COLO829 (cell line): Measurements from ENCODE around the gene PPP1R16B.

ENCODE experiments used
- DNase-seq: peaks from one replicate; pipeline ENCODE4 v3.0.0; 2012; ENCODE audit warnings: low spot score

The PPP1R16B gene

GRCh38 chr20:38896009-38896594 lies 90.6 kb downstream of the PPP1R16B start:
- no peak for DNase-seq

- peak; percentile 76 for DNase-seq
These were observed 91.8 kb downstream of the PPP1R16B start for GRCh38 chr20:38897267-38897666.

DNA sequence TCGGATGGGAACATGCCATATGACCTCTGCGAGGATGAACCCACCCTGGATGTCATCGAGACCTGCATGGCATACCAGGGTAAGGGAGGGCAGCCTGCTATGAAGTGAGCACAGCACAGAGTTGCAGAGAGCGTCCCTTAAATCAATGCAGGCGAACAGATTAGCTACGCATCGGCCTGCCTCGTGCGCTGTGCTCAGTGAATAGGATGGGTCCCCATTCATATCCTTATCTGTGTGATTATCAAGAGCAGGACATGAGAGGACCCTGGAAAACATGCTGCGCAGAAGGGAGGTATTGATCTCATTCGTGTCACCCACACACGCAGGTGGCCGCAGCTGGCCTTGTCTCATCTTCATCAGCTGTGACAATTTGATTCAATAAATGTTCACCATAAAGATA lies 95.1 kb downstream of the PPP1R16B start:
- no peak for DNase-seq

- no peak for DNase-seq
These were observed 97.1 kb downstream of the PPP1R16B start for GRCh38 chr20:38902601-38903000.

GRCh38 chr20:38903335-38903734 lies 97.8 kb downstream of the PPP1R16B start:
- no peak for DNase-seq

GRCh38 chr20:38905375-38905774 lies 99.9 kb downstream of the PPP1R16B start:
- DNase-seq = no peak

DNA sequence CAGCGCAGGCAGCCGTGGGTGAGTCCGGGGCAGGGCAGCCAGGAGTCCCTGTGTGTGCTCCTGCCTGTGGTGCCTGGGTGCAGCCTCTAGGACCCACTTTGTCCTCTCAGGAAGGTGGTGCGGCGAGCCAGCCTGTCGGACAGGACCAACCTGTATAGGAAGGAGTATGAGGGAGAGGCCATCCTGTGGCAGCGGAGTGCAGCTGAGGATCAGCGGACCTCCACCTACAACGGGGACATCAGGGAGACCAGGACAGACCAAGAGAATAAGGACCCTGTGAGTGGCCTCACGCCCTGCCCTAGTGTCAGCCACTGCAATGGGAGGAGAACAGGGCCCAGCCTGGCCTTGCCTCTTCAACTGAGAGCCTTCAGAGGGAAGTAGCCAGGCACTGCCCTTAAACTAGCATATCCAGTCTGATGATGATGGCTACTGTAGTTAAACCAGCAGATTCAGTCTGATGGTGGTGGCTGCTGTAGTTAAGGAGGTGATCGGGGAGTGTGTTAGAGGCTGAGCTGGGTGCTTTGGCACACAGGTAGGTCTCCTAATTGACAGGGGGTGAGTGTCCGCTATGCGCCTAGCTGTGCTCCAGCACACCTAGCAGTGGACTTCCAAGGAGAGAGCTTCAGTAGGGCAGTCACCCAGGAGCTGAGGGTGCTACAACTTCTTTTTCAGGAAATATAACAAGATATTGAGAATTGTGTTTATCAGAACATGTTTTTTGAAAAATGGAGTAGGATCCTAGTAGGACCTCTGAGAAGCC lies 102.6 kb downstream of the PPP1R16B start:
- no peak for DNase-seq

- DNase-seq = no peak
These were observed 109.9 kb downstream of the PPP1R16B start for GRCh38 chr20:38915355-38915754.

GRCh38 chr20:38917657-38918056 lies 112.2 kb downstream of the PPP1R16B start:
- DNase-seq = no peak

GRCh38 chr20:38918172-38918571 lies 112.7 kb downstream of the PPP1R16B start:
- no peak for DNase-seq

DNA sequence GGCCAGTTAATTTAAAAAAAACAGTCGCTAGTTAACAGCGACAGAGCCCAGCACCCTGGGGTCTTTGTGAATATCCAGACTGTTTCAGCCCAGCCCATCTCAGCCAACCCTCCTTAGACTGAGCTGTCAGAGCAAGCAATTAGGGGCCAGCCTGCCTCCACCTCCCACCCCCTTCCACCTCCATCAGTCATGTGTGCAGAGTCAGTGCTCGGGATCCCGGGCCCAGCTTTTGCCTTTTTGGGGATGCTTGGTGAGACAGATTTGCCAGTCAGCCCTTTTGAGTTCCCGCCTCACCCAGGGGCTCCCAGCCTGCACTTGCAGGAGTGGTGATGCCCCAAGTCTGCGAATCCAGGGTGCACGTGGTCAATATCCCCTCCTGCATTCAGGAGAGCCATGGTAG lies 114.2 kb downstream of the PPP1R16B start:
- no peak for DNase-seq

DNA sequence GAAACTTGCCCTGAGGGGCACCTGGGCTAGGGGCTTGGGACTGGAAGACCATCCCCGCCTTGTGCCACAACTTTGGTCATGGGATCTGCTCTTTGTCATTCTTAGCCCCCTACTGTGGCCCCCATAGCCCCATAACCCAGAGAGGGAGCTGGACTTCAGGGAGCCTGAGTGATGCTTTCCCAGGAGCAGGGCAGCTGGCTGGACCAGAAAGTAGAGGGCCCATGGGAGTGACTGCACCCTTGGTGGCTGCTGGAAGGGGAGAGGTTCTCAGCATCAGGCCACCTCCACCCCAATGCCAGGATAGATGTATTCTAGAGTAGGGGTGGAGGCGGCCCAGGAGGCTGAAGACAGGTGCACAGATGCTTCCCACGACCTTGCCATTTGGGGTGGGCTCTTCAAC lies 114.9 kb downstream of the PPP1R16B start:
- DNase-seq = no peak

DNA sequence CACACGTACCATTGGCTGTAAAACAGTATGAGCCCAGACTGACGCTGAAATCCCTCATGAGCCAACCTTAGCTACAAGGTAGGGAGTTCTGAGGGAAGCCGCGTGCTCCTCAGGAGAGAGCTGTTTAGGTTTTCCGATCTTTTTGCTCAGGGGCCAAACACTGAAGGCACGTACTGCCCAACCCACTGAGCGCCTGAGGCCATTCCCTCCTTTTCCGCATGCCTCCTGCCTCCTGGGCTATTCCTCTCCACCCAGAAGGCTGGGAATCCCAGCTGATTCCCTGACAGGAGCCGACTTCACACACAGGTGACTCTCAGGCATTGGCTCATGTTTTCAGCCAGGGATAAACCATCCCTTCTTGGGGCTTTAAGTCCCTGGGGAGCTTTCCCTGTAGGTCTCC lies 115.4 kb downstream of the PPP1R16B start:
- DNase-seq = no peak

DNA sequence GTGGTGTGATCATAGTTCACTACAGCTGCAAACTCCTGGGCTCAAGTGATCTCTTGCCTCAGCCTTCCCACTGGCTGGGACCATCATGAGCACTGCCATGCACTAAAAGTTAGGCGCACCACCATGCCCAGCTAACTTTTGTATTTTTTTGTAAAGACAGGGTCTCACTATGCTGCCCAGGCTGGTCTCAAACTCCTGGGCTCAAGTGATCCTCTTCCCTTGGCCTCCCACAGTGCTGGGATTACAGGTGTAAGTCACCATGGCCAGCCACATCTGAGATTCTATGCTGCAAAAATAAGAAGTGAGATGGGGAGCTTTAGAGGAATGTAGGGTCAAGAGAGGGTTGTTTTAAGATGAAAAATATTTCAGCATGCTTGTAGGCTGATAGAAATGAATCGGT lies 119.2 kb downstream of the PPP1R16B start:
- no peak for DNase-seq

DNA sequence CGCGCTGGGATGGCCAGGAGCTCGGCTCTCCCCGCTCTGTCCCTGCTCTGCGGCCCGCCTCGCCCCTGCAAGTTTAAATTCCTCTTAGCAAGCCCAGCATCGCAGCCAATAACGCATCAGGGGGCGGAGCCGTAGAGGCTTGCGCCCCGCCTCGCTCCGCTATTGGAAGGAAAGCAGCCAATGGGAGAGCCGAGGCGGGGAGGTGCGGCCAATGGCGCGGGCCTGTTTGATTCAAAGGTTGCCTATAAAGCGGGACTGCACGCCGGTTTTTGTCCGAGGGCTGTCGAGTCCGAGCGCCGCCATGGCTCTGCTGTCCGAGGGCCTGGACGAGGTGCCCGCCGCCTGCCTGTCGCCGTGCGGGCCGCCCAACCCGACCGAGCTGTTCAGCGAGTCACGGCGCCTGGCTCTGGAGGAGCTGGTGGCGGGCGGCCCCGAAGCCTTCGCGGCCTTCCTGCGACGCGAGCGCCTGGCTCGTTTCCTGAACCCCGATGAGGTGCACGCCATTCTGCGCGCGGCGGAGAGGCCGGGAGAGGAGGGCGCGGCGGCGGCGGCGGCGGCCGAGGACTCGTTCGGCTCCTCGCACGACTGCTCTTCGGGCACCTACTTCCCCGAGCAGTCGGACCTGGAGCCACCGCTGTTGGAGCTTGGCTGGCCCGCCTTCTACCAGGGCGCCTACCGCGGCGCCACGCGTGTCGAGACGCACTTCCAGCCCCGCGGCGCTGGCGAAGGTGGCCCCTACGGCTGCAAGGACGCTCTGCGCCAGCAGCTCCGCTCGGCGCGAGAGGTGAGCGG lies 120.8 kb downstream of the PPP1R16B start, which contains the start of gene FAM83D:
TSS of gene FAM83D (plus strand) at position 276 of the 792 bp plus-strand sequence. CDS start at position 302, 26 bp downstream.
- DNase-seq = peak; percentile 100

- no peak for DNase-seq
These were observed 121.6 kb downstream of the PPP1R16B start for GRCh38 chr20:38926934-38927616.

DNA sequence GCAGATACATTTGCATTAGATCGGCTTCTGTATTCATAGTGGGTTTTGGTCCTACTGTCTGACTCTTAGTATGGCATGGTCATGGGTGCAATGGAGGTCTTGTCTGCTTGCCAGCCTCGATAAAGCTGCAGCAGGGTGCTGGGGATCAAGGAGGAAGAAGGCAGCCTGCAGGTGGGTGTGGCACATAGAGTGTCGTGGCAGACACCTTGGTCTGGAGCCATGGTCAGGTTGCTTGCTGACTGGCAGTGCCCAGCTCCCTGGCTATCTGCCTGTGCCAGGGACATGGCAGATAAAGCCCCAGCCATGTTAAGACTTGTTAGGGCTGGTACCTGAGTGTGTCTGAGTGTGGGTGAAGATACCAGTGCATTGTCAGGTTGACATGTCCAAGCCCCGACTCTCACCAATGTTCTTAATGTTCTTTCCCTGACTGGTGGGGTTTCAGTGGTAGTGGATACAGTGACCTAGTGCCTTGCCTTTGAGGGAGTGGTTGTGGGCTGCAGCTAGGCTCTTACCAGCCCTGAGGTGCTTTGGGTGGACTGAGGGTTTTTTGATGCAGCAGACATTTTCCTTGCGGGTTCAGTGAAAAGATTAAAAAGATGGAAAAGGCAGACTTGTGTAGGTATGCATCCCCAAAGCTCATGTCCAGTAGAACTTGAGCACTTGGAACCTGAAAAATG lies 122.5 kb downstream of the PPP1R16B start:
- no peak for DNase-seq

DNA sequence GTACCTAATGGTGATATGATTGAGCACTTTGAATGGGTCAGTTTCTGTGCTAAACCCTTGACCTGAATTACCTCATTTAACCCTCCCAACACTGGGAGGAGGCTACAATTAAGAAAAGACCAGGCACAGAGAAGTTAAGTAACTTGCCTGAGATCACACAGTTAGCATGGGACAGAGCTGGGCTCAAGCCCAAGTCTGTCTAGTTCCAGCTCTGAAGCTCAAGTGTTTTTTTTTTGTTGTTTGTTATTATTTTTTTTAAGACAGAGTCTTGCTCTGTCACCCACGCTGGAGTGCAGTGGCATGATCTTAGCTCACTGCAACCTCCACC lies 124.7 kb downstream of the PPP1R16B start:
- no peak for DNase-seq

DNA sequence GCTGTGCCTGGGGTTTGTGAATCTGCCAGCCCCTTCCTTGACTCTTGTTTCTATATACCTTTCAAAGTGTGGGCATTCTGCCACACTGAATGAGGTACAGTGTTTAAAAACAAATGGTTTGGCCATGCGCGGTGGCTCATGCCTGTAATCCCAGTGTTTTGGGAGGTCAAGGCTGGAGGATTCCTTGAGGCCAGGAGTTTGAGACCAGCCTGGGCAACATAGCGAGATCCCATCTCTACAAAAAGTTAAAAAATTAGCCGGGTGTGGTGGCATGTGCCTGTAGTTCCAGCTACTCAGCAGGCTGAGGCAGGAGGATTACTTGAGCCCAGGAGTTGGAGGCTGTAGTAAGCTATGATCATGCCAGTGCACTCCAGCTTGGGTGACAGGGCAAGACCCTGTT lies 126.5 kb downstream of the PPP1R16B start:
- no peak for DNase-seq

GRCh38 chr20:38932457-38933120 lies 127.1 kb downstream of the PPP1R16B start:
- DNase-seq = peak; percentile 38

- DNase-seq = no peak
These were observed 129.0 kb downstream of the PPP1R16B start for GRCh38 chr20:38934530-38934929.
